K562 (cell line): ENCODE results near the gene CDS2. TPM values are rescaled to one million over a fixed set of nuclear protein-coding genes. Genes with fewer than 3 reads are reported as not detected.

ENCODE experiments used
- ARID2 ChIP-seq: fragments of 450-650 bp; IDR thresholded peaks from 2 replicates; pipeline ENCODE4 v1.6.1; 2017; ENCODE audit warnings: antibody characterized with exemption, mild to moderate bottlenecking
- CC2D1A ChIP-seq: fragments of 450-650 bp; IDR thresholded peaks from 2 replicates; pipeline ENCODE4 v1.6.1; 2017; ENCODE audit warnings: mild to moderate bottlenecking
- DDX20 ChIP-seq: fragments of 450-650 bp; IDR thresholded peaks from 2 replicates; pipeline ENCODE4 v1.6.1; 2016; ENCODE audit warnings: missing genetic modification characterization, low read depth, mild to moderate bottlenecking, missing compliant biosample characterization, moderate library complexity
- KLF13 ChIP-seq: fragments of 450-650 bp; IDR thresholded peaks from 2 replicates; pipeline ENCODE4 v1.6.1; 2016; ENCODE audit warnings: missing genetic modification characterization, low read depth, mild to moderate bottlenecking, missing compliant biosample characterization, moderate library complexity, borderline replicate concordance
- MED1 ChIP-seq: sonication (generic); formaldehyde crosslinking; IDR thresholded peaks from 2 replicates; pipeline ENCODE4 v1.8.1; 2023; ENCODE audit warnings: missing genetic modification reagents, borderline replicate concordance
- NONO ChIP-seq, 2 experiments: fragments of 200-400 bp in 1 of 2; fragments of 450-650 bp in 1 of 2; formaldehyde crosslinking in 1 of 2; IDR thresholded peaks; 2 replicates each; pipeline ENCODE4 v1.6.1; 2017; ENCODE audit warnings: low read depth in 2 of 2, mild to moderate bottlenecking in 2 of 2, moderate library complexity in 2 of 2, low read length in 1 of 2
- PHF20 ChIP-seq: fragments of 450-650 bp; IDR thresholded peaks from 2 replicates; pipeline ENCODE4 v1.6.1; 2018; ENCODE audit not compliant: partially characterized antibody
- RBM17 ChIP-seq: fragments of 200-400 bp; formaldehyde crosslinking; IDR thresholded peaks from 2 replicates; pipeline ENCODE4 v1.6.1; 2017; ENCODE audit warnings: low read depth, mild to moderate bottlenecking, low read length, borderline replicate concordance
- RNF2 ChIP-seq: sonication (generic); IDR thresholded peaks from 2 replicates; pipeline ENCODE4 v1.6.1; 2016
- SP2 ChIP-seq: IDR thresholded peaks from 2 replicates; pipeline ENCODE4 v1.6.1; 2011; ENCODE audit warnings: mild to moderate bottlenecking, low read depth, low read length, moderate library complexity; ENCODE audit not compliant: poor library complexity, severe bottlenecking; ENCODE audit errors: extremely low read depth
- ZBTB7A ChIP-seq: IDR thresholded peaks from 2 replicates; pipeline ENCODE4 v1.6.1; 2011; ENCODE audit warnings: low read depth, mild to moderate bottlenecking, low read length, moderate library complexity, borderline replicate concordance; ENCODE audit not compliant: control insufficient read depth
- ZNF518B ChIP-seq: fragments of 250-450 bp; sonication (Bioruptor Pico); IDR thresholded peaks from 2 replicates; pipeline ENCODE4 v1.5.0; 2021; ENCODE audit warnings: mild to moderate bottlenecking, moderate library complexity
- polyA plus RNA-seq, 8 experiments: library from polyadenylated mRNA; depleted of rRNA in 4 of 8; stranded (reverse) in 5 of 8; unstranded in 3 of 8; fragments of >200 nt; fragmentation: Nextera tagmentation in 2 of 8; fragmentation: Illumina TruSeq in 1 of 8; extraction: Ambion mirVana in 2 of 8; extraction: Trizol in 1 of 8; gene quantifications; 2 replicates each; pipeline versions ENCODE4 v1.2.1 to v1.2.3, GENCODE V29; 2011 to 2014; ENCODE audit warnings: inconsistent platforms in 1 of 8, missing spikeins in 1 of 8
- total RNA-seq, 7 experiments: library from RNA; depleted of rRNA in 6 of 7; stranded (reverse); fragments of >200 nt in 6 of 7; fragmentation: Illumina TruSeq in 2 of 7; extraction: Trizol in 2 of 7; gene quantifications; 2 replicates each; pipeline versions ENCODE4 v1.2.1 to v1.2.3, GENCODE V29; 2011 to 2021; ENCODE audit warnings: low replicate concordance in 1 of 7
- TF ChIP-seq, protein P1 (sequence below): fragments of 250-450 bp; sonication (Bioruptor Pico); IDR thresholded peaks from 2 replicates; pipeline ENCODE4 v1.8.0; 2021; ENCODE audit warnings: borderline replicate concordance, mild to moderate bottlenecking, moderate library complexity; ENCODE audit not compliant: poor library complexity, severe bottlenecking
- TF ChIP-seq, protein P2 (sequence below): sonication (generic); formaldehyde crosslinking; IDR thresholded peaks from 2 replicates; pipeline ENCODE4 v1.8.0; 2022; ENCODE audit warnings: mild to moderate bottlenecking, missing genetic modification reagents

CDS2 gene
- total and polyA plus RNA-seq, 9 of the 15 experiments (the other 6 are each of a cell fraction or from before 2014, with no cell fraction given): 6.4 to 46.4 (median 12.2) TPM

GRCh38 chr20:5119435-5120184 is 7.2 kb upstream of the CDS2 start, which contains the start of gene PCNA (continued):
- TF ChIP-seq ZBTB7A (0 out of 2 replicates have a peak, but pooled peaks have one; percentile 10), ARID2 (no peak), DDX20 (tag) (no peak), NONO (IDR thresholded peaks at IDR 0.05; ENCODE audit: low read depth in 2 of 2, low read length in 1 of 2) (no peak), CC2D1A (no peak), MED1 (CRISPR knock-in tag) (peak; percentile 90; the same call in 1 of the 2 replicates), ZNF518B (no peak), RNF2 (peak; percentile 73), KLF13 (tag) (no peak), PHF20 (no peak), SP2 (peak; percentile 29), RBM17 (no peak)
- TF ChIP-seq, protein P1, sequence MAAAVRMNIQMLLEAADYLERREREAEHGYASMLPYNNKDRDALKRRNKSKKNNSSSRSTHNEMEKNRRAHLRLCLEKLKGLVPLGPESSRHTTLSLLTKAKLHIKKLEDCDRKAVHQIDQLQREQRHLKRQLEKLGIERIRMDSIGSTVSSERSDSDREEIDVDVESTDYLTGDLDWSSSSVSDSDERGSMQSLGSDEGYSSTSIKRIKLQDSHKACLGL (CRISPR knock-in tag): no peak
- TF ChIP-seq, protein P2, sequence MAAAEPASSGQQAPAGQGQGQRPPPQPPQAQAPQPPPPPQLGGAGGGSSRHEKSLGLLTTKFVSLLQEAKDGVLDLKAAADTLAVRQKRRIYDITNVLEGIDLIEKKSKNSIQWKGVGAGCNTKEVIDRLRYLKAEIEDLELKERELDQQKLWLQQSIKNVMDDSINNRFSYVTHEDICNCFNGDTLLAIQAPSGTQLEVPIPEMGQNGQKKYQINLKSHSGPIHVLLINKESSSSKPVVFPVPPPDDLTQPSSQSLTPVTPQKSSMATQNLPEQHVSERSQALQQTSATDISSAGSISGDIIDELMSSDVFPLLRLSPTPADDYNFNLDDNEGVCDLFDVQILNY (CRISPR knock-in tag): no peak; the same call in none of the 2 replicates
